NCI-H2196 treated with DMSO at 0.1 percent for 48 hours (cell line): ENCODE data around the gene TRANK1.
"Not testable (repeated sequence)": the region's sequence is repeated elsewhere in the genome, so short reads cannot be mapped to it uniquely, and the experiment has no call there.

Experiments used
- DNase-seq: peaks from one replicate; lab custom pipeline; 2025; ENCODE audit not compliant: unreplicated experiment; lab: John Stamatoyannopoulos, UW

Gene TRANK1

DNA sequence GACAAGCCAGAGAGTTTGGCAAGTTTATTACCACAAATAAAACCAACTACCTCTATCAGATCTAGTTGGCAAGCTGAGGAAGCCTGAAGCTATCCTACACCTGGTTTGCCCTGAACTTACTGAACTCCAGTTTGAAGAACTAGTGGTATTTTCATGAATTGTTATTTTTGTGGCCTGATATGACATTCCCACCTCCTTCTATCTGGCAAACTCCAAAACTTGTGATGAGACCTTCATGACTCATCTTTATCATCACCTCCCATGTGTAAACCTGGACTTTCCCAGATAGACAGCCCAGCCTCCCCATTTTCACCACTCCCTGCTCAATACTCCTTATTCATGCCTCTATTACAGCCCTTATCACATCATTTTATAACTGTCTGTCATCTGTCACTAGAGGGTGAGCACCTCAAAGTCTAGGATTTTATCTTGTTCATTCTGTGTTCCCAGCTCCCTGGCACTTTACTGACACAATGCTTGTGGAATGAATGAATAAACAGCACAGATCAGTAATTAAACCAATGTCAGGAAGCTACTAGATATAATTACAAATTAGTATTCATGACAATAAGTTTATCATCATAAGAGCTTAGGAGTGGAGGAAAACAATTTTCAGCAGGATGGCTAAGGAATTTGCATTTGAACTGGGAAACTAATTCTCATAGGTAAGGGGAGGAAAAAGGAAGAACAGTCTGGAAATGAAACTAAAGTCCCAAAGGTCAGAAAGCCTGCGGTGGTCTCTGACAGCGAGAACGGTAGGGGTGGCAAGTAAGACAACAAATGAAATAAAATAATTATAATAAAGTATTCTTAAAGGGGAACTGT is 13.2 kb upstream of the TRANK1 start:
- no peak for DNase-seq

DNA sequence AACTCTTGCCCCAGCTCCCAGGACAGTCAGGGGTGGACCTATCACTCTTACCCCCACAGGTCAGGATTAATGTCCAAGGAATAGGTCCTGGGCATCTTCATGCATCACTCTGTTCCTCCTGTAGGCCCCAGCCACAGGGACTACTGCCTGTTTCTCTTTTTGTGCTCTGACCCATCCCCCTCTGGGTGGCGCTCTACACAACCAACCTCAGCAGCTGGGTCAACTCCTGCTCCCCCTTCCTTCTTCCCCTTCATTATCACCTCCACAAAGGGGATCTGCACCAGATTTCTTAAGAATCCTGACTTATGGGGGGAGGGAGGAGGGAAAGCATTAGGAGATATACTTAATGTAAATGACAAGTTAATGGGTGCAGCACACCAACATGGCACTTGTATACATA is 12.2 kb upstream of the TRANK1 start:
- DNase-seq = no peak

DNA sequence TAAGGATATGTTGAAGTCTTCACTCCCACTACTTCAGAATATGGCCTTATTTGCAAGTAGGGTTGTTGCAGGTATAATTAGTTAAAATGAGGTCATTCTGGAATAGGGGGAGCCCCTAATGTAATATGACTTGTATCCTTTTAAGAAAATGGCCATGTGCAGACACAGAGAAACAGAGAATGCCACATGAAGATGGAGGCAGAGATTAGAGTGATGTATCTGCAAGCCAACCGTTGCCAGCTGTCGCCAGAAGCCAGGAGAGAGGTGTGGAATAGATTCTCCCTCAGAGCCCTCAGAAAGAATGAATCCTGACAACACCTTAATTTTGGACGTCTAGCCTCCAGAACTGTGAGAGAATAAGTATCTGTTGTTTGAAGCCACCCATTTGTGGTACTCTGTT is 11.3 kb upstream of the TRANK1 start:
- DNase-seq = no peak

DNA sequence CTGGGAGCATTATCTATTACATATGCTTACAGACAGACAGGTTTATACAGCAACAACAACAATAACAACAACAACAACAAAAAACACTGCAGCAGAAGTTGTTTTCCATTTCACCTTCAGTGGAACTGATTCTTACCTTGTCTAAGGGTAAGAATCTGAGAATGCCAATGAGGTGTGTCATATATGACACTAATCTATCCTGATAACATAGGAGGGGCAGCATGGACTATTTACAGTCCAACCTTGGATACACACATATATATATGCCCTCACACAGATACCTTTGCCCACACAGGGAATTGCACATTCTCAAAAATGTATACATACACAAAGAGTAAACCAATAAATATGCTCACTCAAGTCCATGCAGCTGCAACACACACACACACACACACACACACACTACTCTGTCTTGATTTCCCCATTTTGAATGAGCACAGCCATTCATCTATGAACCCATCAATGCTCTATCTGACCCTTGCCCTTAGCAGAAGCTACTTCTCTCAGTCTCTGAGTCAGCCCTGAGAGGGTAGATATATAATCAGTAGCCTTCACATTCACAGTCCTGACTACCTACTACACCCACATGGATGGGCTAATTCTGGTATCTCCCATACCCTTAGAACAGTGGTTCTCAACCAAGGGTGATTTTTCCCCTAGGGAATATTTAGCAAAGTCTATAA is 9.7 kb upstream of the TRANK1 start:
- no peak for DNase-seq

DNA sequence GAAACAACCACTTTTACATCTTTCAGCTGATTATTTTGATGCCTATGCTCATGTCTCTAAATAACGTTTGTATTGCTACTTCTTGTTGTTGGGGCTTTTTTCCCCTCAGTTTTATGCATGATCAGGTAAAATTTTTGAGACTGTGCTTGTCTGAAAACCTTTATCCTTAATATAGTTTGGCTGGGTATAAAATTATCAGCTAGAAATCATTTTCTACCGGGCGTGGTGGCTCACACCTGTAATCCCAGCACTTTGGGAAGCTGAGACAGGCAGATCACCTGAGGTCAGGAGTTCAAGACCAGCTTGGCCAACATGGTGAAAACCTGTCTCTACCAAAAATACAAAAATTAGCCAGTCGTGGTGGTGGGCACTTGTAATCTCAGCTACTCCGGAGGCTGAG is 3.0 kb upstream of the TRANK1 start:
- not testable (repeated sequence) for DNase-seq

DNA sequence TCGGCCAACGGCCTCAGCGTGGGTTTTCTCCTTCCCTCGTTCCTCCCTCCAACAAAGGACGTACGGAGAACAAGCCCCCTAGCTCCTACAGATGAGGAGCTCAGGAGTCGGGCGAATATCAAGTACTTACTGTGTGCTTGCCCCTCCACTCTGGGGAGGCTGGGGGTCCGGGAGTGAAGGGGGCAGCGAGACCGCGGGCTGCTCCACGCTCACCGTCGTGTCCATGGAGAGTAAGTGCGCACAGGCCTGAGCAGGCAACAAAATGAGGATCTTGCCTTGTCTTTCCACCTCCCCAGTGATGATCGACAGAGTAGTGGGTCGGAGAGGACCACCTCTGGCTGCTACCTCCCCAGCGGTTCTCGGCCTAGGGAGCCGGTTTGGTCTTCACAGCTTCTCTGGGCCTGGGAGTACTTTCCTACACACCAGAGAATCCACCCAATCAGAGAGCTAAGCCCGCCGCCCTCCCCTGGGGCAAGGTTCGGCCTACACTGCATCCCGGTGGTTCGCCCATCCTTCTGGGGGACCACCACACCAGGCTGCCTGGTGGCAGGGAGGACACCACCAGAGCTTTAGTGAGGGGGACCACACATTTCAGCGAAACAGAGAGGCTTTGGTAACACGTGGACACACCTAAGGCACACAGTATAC is 603 bp upstream of the TRANK1 start:
- no peak for DNase-seq

DNA sequence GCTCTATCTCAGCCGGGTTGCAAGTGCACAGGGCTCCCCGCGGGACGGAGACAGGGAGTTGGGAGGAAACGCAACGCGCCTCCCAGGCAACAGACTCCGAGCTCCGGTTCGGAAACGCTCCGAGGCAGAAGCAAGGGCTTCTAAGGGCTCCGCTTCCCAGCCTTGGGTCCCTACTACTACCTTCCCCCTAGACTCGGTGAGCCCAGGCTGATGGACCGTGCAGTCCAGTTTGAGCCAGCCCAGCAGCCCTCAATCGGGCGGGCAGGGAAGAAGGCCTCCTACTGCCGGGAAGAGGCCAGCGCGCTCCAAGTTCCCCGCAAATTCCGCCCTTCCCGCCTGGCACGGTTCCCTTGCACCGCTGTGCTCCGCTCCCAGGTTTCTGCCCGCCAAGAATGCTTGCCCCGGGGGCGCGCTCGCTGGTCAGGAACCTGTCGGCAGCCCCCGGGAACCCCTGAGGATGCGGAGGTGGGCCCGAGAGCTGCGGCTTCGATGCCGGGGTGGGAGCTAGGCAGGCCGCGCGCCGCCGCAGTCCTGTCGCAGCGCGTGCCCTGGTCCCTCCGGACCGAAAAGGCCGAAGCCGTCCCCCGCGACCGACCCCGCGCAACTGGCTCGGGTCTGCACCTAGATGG is 728 bp downstream of the TRANK1 start:
- DNase-seq = peak; percentile 3

DNA sequence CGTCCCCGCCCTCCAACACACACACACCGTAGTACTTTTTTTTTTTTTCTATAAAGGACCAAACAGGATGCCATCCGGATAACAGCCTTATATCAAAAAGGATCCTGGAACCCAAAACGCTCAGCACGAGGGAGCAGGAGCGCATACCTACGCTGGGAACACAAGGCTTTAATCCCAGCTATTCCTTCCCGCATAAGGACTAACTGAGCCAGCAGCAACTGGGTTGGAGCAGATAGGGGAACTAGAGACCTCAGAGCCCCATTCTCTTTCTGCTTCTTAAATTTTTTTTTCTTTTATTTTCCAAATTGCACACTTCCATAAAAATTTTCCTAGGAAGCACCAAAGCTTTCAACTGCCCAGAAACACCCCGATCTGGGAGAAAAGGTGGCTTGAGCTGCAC is 1.3 kb downstream of the TRANK1 start:
- DNase-seq = no peak

DNA sequence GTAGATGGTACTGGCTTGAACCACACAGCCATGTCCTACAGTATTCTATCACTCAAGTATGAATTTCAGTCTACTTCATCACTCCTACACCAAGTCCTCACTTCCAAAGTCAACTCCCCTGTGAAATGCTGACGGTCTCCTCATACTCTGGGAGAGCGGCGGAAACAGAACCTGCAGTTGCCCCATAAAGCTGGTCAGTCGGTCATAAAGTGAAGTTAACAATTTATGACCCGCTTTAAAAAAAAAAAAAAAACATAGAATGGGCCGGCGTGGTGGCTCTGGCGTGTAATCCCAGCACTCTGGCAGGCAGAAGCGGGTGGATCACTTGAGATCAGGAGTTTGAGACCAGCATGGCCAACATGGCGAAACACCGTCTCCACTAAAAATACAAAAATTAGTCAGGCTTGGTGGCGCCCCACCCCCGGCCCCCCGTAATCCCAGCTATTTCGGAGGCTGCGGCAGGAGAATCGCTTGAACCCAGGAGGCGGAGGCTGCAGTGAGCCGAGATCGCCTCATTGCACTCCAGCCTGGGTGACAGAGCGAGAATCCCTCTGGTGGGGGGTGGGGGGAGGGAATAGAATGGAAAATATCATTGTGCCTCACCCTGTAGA is 2.1 kb downstream of the TRANK1 start:
- DNase-seq = no peak

DNA sequence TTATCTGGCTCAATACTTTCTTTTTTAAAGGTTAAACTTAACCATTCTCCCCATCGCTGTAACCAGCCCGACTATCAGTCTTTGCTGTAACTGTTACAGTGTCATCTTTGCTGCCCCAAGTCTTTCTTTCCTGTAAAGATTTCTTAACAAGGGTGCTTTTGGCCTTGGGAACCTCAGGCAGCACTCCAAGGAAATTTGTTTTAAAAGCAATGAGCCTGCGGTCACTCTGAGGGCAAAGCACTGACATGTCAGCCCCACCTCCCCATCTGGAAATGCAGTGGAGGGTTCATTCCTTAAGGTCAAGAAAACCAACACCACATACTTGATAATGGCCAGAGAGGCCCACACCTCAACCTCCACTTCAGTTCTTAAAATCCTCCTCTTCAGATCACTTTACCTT is 3.2 kb downstream of the TRANK1 start:
- no peak for DNase-seq

DNA sequence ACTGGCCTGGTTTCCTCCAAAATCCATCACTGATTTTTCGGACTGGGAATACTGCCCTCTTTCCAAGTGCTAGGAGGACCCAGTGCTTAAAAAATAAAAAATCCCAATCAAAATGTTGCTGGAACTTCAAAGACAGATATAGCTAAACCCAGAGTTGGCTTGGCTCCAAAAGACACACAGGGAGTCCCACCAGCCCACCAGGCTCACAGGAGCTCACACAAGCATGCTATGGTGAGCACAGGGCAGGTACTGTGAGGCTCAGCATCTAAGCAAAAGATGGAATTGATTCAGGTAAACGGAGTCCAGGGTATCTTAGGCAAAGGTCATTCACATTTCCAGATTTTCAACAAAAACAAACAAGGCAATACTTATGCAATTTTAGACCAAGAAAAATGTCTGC is 3.7 kb downstream of the TRANK1 start:
- DNase-seq = no peak

DNA sequence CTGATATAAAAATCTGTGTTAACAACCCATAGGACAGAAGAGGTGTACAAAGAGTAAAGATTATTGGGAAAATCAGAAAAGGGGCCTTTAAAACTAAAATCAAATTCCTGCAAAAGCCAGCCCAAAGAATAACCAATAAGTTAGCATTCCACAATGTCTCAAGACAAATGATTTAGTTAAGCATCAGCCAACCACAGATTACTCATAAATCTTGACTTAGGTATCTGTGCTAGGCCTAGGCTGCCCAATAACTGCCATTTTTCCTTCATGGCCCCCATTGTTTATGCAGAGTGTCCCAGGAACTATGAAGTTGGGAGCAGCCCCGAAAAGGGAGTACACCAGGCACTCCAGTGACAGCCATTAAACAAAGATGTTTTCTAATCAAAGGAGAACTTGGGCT is 7.4 kb downstream of the TRANK1 start:
- no peak for DNase-seq

DNA sequence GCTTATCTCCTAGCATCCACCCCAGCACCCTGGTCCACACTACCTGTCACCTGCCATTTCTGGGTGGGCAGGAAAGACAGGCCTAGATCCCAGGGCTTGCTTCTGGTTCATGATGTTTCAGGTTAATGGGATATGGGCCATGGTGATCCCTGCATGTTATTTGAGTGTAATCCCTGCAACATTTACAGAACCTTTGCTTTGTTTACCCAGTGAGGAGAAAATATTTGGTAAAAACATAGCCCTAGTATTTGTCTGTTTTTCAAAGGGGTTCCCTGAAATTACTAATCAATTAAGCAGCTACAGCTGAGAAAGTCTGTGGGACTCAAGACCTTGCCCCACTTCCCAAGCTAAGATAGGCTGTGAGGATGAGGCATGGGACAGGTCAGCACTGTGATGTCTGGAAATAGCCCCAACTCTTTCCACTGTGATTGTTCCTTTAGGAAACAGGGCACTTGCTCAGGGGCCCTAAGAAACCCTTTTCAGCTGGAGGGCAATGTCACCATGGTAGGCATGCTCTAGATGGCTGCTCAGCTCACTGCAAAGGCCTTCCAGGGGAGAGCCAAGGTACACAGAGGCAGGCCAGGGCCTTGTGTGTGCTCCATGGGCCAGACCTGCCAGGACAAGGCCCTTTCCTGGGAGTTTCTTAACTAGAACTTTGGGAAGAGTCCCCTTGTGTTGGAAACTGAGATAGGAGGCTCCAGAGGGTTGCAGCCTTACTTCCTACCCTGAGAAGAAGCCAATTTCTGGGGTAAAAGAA is 11.1 kb downstream of the TRANK1 start:
- DNase-seq = no peak

DNA sequence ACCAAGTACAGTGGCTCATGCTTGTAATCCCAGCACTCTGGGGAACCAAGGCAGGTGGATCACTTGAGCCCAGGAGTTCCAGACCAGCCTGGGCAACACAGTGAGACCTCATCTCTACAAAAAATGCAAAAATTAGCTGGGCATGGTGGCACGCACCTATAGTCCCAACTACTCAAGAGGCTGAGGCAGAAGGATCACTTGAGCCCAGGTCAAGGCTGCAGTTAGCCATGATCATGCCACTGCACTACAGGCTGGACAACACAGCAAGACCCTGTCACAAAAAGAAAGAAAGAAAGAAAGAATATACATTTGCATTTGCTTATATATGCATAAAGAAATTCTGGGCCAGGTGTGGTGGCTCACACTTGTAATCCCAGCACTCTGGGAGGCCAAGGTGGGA is 13.4 kb downstream of the TRANK1 start:
- DNase-seq = not testable (repeated sequence)

DNA sequence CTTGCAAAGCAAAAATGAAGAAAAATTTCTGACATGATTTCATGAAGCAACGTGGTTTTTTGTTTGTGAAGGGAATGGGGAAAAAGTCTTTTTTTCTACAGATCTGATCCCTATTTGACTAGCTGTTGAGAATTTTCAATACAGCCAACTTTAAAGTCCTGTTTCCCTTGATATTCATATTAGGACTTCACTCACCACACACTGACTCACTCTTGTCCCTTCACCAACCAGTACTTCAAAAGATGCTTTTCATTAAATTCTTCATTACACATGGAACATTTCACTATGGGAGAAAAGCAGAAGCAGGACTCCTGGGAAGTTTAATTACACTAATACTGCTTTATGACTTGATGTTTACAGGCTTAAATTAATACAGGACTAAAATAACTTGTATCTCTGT is 16.6 kb downstream of the TRANK1 start:
- DNase-seq = no peak

DNA sequence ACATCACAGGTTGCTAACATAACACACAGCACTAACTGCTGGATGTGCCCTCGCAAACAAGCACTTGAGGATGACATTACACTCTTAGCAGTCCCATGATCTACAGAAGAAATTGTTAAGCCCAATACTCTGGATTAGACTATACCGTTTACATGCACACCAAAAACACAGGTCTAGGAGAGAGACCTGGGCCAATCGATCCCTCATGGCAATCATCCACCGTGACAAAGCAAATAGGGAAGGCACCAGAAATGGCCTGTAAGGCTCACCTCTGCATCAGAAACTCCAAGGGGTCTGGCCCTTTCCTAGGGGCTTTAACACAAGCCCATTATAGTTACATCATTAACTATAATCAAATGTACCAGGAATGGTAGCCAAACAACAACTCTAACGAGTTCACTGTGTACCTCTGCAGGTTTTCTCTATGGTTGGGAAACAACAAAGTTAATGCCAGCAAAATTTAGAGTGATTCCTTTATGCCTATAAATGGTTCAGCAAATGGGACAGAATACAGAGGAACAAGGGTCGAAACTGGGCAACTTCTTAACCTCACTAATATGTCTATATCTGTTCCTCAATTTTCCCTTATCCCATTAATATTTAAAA is 18.5 kb downstream of the TRANK1 start:
- DNase-seq = no peak

DNA sequence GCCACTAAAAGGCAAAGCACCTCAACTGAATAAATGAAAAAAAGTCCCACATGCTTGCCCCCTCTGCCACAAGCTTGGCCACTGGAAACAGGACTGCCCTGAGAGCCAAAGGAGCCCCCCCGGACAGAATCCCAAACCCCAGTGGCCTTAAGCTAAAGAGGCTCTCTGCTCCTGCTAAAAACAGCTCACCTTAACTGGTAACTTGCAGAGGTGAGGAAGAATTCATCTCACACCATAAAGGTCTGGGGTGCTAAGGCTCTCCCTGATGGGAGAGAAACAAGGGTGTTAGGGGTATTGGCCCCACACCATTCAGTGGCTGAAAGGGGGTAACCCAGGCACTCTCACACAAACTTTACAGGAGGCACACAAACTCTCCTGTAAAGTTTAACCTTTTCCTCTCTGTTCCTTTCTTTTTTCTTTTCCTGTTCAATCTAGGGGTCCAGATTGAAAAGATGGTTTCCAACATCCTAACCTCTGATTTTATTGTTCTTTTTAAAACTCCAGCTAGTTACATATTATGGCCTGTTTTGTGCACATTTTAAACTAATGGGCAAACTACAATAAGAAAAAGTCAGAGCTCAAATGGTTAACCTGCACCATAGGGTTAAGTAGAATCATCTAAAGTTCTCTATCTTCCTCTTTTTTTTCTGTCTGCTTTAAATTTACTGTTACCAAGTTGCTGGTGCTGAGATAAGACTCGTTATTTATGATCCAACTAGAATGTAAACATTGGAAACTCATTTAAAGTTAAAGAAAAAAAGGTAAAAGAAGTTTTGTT is 19.9 kb downstream of the TRANK1 start:
- DNase-seq = no peak

DNA sequence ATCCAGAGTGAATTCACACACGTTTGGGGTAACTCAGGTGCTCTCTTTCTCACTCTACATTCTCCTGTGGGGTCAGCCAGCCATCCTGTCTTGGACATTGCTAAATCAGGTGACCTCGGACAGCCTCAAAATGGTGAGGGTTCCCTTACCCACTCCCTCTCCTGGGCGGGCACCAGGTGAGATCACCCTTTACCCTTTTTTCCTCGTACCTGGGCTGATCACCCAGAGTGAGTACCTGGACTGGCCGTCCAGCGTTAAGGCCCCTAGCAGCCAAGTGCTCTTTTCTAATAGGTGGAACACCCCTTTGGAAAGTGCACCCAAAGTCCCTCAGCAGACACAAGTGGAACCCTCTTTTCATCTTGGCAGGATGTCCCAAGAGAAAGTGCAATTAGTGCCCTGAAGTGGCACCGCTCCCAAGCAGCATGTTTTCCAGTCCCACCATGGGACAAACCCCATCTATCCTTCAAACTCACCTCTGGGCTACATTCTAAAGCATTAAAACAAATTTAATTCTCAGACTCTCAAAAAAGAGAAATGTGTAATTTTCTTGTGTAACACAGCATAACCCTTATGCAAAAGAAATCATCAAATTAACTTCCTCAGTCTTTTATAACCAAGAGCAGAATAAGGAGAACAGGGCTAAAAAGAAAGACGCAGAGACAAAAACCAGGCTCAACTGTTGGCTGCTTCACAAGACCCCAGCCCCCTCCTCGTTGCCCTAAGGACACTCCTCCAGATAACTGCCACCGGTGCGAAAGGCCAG is 20.7 kb downstream of the TRANK1 start:
- no peak for DNase-seq

DNA sequence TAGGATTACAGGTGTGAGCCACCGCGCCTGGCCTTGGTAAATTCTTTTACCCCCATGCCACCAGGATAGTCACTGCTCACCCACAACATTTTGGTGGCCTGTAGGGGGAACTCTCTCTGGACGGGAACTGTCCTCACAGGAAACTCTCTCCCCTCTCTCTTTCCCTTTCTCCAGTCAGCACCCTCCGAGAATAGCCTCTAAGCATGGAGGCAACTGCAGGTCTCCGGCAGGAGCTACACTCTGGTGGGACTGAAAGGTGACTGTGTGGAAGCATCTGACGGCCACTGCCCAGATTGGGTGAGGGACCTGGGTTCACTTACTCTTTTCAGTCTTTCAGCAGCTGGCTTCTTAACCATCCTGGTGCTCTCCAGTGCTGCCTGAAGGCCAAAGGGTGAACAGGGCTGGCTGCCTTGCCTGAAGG is 21.3 kb downstream of the TRANK1 start:
- no peak for DNase-seq
